Measurements from ENCODE around the gene MBD3L1.

MBD3L1 gene
- 0 to 0.15 (median 0) reads per million in 4 donors for total RNA-seq

- peak; percentile 98 to 99 (median 99) for DNase-seq
Measured at GRCh38 chr19:8832132-8833021, at the start of gene MBD3L1, which contains the start of gene ZNF558. Gene MBD3L1, plus strand, starts transcription at chr19:8832377. Its CDS starts 10,302 bp downstream, at chr19:8842679. Gene ZNF558, minus strand, starts transcription at chr19:8832304. Its CDS starts 9,645 bp downstream, at chr19:8822659.

DNA sequence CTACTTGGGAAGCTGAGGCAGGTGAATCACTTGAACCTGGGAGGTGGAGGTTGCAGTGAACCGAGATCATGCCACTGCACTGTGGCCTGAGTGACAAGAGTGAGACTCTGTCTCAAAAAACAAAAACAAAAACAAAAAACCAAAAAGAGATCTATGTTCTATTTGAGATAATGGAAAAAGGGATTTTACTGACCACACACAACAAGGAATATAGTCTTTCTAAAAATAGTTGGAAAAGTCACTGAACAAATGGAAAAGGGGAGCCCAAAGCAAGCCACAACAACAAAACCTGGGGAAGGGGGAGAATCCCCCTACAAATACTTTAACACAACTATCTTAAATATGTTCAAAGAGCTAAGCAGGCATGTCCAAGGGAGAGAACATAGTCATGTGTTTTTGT, 37.4 kb upstream of the MBD3L1 start:
- DNase-seq: no peak

DNA sequence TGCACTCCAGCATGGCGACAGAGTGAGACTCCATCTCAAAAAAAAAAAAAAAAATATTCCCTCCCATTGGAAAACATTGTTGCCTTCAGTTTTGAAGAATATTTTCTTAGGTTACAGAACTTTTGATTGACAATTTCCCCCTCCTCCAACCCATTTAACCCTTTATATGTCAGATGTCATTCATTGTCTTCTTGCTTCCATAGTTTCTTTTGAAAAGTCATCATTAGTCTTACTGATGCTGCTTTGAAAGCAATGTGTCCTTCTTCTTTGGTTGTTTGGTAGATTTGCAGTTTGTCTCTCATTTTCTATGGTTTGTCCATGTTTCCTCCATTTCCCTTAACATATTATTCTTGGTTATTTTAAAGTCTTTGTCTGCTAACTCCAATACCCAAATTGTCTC, 25.5 kb upstream of the MBD3L1 start:
- no peak for DNase-seq

DNA sequence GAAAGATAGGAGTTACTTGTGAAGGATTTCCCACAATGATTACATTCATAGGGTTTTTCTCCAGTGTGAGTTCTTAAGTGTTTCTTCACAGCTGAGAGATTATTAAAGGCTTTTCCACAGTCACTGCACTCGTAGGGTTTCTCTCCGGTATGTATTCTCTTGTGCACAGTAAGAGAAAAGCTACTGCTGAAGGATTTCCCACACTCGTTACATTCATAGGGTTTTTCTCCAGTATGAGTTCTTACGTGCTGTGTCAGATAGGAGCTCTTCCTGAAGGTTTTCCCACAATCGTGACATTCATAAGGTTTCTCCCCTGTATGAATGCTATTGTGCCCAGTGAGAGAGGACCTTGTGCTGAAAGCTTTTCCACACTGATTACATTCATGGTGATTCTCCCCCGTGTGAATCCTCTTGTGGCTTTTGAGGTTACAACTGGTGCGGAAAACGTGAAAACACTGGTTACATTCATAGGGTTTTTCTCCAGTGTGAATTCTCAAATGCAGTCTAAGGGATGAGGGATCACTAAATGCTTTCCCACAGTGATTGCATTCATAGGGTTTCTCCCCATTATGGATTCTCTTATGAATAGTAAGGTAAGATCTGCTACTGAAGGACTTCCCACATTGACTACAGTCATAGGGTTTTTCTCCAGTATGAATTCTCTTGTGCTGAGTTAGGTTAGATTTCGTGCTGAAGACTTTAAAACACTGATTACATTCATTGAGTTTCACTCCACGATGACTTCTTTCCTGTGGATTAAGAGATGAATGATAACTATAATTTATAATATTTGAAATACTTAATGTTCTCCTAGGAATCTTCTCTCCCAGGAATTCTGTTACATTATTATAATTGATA, 20.6 kb upstream of the MBD3L1 start:
- no peak for DNase-seq

DNA sequence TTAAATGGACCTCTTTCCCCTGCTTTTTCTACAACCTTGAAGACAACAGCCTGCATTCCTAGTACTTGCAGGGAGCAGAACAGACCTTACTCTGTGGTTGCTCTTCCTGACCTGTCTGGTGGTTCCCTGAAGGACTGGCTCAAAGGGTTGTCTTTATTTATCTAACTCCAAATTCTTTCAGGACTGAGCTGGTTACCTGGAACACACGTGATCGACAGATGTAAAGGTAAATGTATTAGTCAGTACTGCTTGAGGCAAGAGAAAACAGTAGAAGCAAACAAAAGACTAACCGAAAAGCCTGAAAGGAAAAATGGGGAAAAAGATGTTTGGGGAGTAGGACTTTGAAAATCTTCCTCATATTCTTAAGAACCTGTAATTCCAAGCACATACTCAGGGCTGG, 18.0 kb upstream of the MBD3L1 start:
- DNase-seq: no peak

DNA sequence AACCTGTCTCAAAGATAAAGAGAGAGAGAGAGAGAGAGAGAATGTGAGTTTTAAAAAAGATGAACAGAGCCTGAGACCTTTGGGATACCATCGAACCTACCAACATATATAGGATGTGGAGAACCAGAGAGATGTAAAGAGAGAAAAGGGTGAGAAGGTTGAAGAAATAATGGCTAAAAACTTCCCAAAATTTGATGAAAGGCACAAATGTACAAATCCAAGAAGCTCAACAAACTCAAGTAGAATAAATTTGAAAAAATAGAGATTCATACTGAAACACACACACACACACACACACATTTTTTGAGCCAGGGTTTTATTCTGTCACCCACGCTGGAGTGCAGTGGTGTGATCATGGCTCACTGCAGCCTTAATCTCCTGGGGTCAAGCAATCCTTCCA, 16.4 kb upstream of the MBD3L1 start:
- no peak for DNase-seq

GRCh38 chr19:8820234-8820633, 11.9 kb upstream of the MBD3L1 start:
- DNase-seq: no peak

DNA sequence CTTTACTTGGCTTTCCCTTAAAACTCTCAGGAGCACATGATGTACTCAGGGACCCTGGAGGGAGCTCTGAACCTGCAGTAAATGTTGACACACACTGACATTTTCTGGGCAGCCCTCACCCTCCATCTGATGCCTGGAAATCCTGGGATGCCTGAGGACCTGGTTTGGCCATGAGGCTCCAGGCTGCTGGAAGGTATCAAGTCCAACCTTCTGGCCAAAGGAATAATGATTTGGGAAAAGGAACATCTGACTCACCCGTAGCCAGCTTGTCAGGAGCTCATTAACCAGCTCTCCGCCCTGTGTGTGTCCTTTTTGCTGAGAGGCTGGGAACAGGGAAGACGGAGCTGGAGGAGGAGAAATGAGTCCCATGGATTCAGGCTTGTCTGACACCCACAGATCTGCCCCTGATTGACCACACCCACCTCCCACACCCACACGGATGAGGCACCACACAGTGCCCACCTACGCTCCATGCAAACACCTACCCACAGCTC, 10.4 kb upstream of the MBD3L1 start:
- DNase-seq: no peak

- no peak for DNase-seq
Measured at GRCh38 chr19:8826371-8826770, 5.8 kb upstream of the MBD3L1 start.

DNA sequence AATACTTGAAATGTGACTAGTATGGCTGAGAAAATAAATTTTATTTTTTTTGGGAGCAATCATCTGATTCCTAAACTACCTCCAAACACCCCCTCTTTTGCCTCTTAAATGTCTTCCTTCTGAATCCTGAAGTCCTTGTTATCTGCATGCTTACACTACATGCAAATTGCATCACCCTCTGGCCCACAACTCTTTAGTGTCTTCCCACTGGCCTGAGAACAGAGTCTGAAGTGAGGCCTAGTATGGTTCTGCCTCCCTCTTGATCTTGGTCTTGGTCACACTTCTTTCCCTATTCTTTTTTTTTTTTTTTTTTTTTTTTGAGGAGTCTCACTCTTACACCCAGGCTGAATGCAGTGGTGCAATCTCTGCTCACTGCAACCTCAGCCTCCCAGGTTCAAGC, 4.9 kb upstream of the MBD3L1 start:
- DNase-seq: no peak

- DNase-seq: no peak
Measured at GRCh38 chr19:8831373-8831772, 804 bp upstream of the MBD3L1 start.

DNA sequence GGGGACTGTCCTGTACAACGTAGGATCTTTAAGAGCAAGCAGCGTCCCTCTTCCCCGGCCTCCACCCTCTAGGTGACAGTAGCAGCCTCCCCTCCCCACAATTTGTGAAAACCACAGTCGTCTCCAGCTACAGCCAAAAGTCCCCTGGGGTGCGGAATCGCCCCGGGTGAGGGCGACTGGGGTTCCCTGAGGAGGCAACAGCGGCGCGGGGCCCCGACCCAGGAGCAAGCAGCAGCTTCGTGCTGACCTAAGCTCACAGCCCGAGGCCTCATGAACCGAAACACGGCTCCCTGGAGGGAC, 395 bp upstream of the MBD3L1 start:
- no peak for DNase-seq

- DNase-seq: no peak
Measured at GRCh38 chr19:8835446-8835845, 3.3 kb downstream of the MBD3L1 start.

DNA sequence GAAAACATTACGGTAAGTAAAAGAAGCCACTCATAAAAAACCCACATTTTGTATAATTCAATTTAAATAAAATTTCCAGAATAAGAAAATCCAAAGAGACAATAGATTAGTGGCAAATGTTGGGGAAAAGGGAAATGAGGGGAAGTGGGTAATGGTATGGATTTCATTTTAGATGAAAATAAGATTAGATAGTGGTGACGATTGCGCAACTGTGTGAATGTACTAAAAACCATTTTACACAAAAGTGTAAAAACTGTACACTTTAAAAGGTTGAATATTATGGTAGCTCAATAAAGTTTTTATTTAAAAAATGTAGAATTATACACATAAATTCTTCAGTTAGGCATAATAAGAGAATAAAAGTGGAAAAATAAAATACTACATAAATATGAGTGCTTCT, 3.7 kb downstream of the MBD3L1 start:
- DNase-seq: no peak

- no peak for DNase-seq
Measured at GRCh38 chr19:8840708-8841107, 8.5 kb downstream of the MBD3L1 start.

DNA sequence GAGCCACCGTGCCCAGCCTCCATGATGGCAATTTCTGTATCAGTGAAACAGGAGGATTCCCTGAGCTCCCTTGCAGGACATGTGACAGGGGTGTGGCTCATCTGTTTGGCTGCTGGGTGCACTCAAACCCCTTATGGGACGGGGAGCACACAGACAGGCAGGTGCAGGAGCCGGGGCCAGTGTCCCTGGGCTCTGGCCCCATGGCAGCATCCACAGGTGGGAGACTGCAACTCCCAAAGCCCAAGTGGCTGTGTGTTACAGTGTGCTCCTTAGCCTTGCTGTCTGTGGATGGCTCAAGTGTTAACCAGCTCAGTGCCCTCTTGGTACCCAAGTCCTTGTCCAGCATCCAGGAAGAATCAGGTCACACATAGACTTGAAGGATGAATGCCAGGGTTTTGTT, 14.6 kb downstream of the MBD3L1 start:
- DNase-seq: no peak

DNA sequence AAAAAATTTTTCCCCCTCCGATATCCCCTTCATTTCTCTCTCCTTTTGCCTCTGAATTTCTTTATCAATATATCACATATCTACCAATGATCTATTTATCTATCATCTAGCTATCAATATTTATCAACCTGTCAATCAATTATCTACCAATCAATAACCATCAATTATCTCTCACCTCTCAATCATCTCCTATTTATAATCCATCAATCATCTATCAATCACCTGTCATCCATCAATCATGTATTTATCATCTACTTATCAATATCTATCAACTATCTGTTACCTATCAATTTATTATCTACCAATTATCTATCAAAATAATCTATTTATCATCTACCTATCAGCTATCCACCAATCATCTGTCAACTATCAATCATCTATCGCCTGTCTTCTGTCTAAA, 17.1 kb downstream of the MBD3L1 start:
- DNase-seq: no peak

- DNase-seq: no peak
Measured at GRCh38 chr19:8850488-8850887, 18.3 kb downstream of the MBD3L1 start.

- DNase-seq: no peak
Measured at GRCh38 chr19:8858260-8858659, 26.1 kb downstream of the MBD3L1 start.

GRCh38 chr19:8866344-8866743, 34.2 kb downstream of the MBD3L1 start:
- DNase-seq: no peak

- DNase-seq: no peak
Measured at GRCh38 chr19:8877854-8878705, 45.9 kb downstream of the MBD3L1 start.

- no peak for DNase-seq
Measured at GRCh38 chr19:8880868-8881488, 48.8 kb downstream of the MBD3L1 start.

Data from T-helper 1 cell (primary cell).